Measurements from ENCODE around the gene ELN.

DNA sequence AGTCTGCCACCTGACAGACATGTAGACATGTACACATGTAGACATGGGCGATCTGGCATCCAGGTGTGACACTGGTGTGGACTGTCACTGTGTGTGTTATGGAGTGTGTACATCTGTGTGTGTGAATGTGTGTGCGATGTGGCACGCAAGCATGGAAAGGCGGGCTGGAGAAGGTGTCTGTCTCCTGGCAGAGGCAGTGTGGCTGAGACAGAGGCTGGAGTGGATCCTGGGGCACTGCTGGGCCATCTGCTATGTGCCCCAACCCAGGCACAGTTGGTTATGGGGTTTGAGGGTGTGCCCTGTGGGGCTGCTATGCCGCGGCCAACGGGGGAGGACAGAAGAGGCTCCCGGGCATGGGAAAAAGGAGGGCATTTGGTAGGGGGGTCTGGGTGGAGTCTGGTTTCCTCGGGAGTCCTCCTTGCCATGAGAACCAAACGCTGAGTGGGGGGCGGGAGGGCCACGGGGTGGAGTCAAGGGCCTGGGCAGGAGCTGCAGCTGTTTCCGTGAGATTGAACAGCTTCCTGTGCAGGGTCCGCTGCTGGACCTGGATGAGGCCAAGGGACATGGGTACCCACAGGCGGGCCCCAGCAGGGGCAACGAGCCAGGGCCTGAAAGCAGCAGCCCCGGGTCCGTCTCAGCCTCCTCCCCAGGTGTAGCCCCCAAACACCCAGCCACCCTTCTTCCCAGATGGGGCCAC lies 1.3 kb downstream of the ELN start:
- TF ChIP-seq, protein P1, sequence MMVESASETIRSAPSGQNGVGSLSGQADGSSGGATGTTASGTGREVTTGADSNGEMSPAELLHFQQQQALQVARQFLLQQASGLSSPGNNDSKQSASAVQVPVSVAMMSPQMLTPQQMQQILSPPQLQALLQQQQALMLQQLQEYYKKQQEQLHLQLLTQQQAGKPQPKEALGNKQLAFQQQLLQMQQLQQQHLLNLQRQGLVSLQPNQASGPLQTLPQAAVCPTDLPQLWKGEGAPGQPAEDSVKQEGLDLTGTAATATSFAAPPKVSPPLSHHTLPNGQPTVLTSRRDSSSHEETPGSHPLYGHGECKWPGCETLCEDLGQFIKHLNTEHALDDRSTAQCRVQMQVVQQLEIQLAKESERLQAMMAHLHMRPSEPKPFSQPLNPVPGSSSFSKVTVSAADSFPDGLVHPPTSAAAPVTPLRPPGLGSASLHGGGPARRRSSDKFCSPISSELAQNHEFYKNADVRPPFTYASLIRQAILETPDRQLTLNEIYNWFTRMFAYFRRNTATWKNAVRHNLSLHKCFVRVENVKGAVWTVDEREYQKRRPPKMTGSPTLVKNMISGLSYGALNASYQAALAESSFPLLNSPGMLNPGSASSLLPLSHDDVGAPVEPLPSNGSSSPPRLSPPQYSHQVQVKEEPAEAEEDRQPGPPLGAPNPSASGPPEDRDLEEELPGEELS (CRISPR knock-in tag; IDR thresholded peaks at IDR 0.05; ENCODE audit: borderline replicate concordance) = no peak
- TF ChIP-seq CHD2 (IDR thresholded peaks at IDR 0.05; ENCODE audit: low read depth, low read length) (no peak), MXI1 (IDR thresholded peaks at IDR 0.05; ENCODE audit: low read depth, low read length) (no peak), ESRRA (IDR thresholded peaks at IDR 0.05; ENCODE audit: borderline replicate concordance, low read depth) (no peak), CEBPB (tag; IDR thresholded peaks at IDR 0.05) (no peak), ZBTB8A (IDR thresholded peaks at IDR 0.05; ENCODE audit: partially characterized antibody) (no peak), ZSCAN29 (IDR thresholded peaks at IDR 0.05) (no peak), NBN (IDR thresholded peaks at IDR 0.05; ENCODE audit: low read depth) (no peak), TAF7 (tag; IDR thresholded peaks at IDR 0.05) (no peak), MCM3 (IDR thresholded peaks at IDR 0.05) (no peak)
- TF ChIP-seq, protein P2, sequence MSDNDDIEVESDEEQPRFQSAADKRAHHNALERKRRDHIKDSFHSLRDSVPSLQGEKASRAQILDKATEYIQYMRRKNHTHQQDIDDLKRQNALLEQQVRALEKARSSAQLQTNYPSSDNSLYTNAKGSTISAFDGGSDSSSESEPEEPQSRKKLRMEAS (CRISPR knock-in tag; IDR thresholded peaks at IDR 0.05) = no peak
- TF ChIP-seq, protein P3, sequence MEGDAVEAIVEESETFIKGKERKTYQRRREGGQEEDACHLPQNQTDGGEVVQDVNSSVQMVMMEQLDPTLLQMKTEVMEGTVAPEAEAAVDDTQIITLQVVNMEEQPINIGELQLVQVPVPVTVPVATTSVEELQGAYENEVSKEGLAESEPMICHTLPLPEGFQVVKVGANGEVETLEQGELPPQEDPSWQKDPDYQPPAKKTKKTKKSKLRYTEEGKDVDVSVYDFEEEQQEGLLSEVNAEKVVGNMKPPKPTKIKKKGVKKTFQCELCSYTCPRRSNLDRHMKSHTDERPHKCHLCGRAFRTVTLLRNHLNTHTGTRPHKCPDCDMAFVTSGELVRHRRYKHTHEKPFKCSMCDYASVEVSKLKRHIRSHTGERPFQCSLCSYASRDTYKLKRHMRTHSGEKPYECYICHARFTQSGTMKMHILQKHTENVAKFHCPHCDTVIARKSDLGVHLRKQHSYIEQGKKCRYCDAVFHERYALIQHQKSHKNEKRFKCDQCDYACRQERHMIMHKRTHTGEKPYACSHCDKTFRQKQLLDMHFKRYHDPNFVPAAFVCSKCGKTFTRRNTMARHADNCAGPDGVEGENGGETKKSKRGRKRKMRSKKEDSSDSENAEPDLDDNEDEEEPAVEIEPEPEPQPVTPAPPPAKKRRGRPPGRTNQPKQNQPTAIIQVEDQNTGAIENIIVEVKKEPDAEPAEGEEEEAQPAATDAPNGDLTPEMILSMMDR (IDR thresholded peaks at IDR 0.05 in 2 of 3, conservative IDR thresholded peaks at IDR 0.05 in 1 of 3; ENCODE audit: insufficient read depth in 2 of 3, low read depth in 1 of 3, low read length in 3 of 3) = no peak
